Measurements from ENCODE around the gene ARHGAP26. TPM values are rescaled to one million over a fixed set of nuclear protein-coding genes. Genes with fewer than 3 reads are reported as not detected.

The ARHGAP26 gene
- total and polyA plus RNA-seq, 2 of the 4 experiments (the other 2 are of a cell fraction): 0.54 to 0.56 TPM

DNA sequence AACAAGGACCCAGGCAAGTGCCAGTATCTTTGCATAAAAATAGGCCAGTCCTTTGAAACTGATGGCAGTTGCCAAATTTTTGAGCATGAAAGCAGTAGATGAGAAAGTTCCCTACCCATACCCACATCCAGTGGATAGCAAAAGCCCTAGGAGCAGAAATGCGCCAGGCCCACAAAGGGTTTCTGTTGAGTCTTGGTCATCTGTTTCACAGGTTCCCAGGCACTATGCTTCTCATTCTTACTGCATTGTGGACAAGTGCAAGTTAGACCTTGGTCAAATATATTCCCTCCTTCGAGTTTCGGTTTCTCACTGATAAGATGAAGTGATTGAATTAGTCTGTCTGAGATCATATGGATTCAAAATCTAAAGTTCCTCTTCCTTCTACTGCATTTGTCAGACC is 481.0 kb downstream of the ARHGAP26 start:
- dilution Hi-C loops (cut with HindIII; ENCODE audit: low sequenced_read_pairs, unreplicated experiment): no loop called here
- H2AK5ac ChIP-seq (ENCODE audit: low read depth, low read length): peak overlapping the region; percentile 49

More for the DNA sequence above, 481.0 kb downstream of the ARHGAP26 start:
- Histone ChIP-seq H3K9ac (ENCODE audit: low read depth, low read length) (no peak overlapping the region), H3K27ac (ENCODE audit: insufficient read depth, low read length) (no peak overlapping the region), H2BK120ac (ENCODE audit: low read depth, low read length) (peak overlapping the region; percentile 31), H2BK5ac (ENCODE audit: low read depth, low read length, poor library complexity, severe bottlenecking) (no peak overlapping the region), H3K14ac (replicated peaks; ENCODE audit: low read depth, low read length) (no peak overlapping the region), H3K9me1 (ENCODE audit: insufficient read depth, low read length) (peaks cover 12% of the 10 kb centered on the region), H3K4me2 (ENCODE audit: low read depth, low read length) (no peak overlapping the region), H2AFZ (replicated peaks; ENCODE audit: low read length, poor library complexity) (no peak overlapping the region), H3K4me3 (ENCODE audit: insufficient read depth, low read depth, low read length) (no peak overlapping the region), H3K79me1 (ENCODE audit: low read depth in 1 of 2, low read length in 2 of 2) (no peaks in the 10 kb centered on the region), H3K18ac (ENCODE audit: low read depth, low read length) (no peak overlapping the region), H4K20me1 (ENCODE audit: insufficient read depth, low read length) (no peaks in the 10 kb centered on the region), H4K5ac (ENCODE audit: low read depth, low read length) (no peak overlapping the region), H3K27me3 (ENCODE audit: control insufficient read depth, insufficient read depth, low read length) (no peaks in the 10 kb centered on the region), H3K4me1 (ENCODE audit: control insufficient read depth, insufficient read depth, low read length) (peaks cover 15% of the 10 kb centered on the region), H3K36me3 (ENCODE audit: control insufficient read depth, insufficient read depth, low read length) (no peaks in the 10 kb centered on the region), H3K9me3 (ENCODE audit: control insufficient read depth, insufficient read depth, low read length) (no peaks in the 10 kb centered on the region), H3K4ac (ENCODE audit: low read depth, low read length) (peak overlapping the region; percentile 81; the same call in 1 of the 2 replicates), H3K56ac (ENCODE audit: extremely low read depth, insufficient read depth, low read length) (no peak overlapping the region), H4K8ac (ENCODE audit: low read depth in 2 of 2, low read length in 2 of 2) (no peak overlapping the region), H2BK15ac (ENCODE audit: low read depth, low read length) (peak overlapping the region; percentile 12; the same call in 1 of the 3 replicates), H3K23ac (ENCODE audit: low read depth, low read length) (no peak overlapping the region), H4K91ac (ENCODE audit: insufficient read depth, low read depth, low read length) (peak overlapping the region; percentile 15; the same call in 1 of the 2 replicates), H2BK20ac (ENCODE audit: low read depth, low read length) (peak overlapping the region; percentile 91), H2AK9ac (replicated peaks; ENCODE audit: low read depth, low read length, poor library complexity) (no peak overlapping the region)
- no peak for TF ChIP-seq FOS (IDR thresholded peaks at IDR 0.05; ENCODE audit: low read depth, low read length)
- ATAC-seq (ENCODE audit: low read depth): no peak
- in situ Hi-C loops (cut with MboI; ENCODE audit: low sequenced_read_pairs) (no loop called here), intact Hi-C loops (cut with micrococcal nuclease) (no loop called here)
- POLR2A ChIA-PET (ENCODE audit: unreplicated experiment): no interaction called here
- no peak for DNase-seq
- BruUV-seq (replicated peaks): no TSS peak
- no CpG with 5 or more reads among the region's 3 CpGs for WGBS, 2 experiments (ENCODE audit: extremely low coverage in 2 of 2, insufficient read length in 1 of 2)
- CTCF ChIA-PET: no interaction called here
